BE2C (cell line): ENCODE measurements around the gene USP37.

Experiments used
- DNase-seq: peaks from one replicate; pipeline ENCODE4 v3.0.0-alpha.2; 2020
- H3K27me3 ChIP-seq: fragments of 250-450 bp; sonication (Bioruptor Pico); 2 replicates; pipeline ENCODE4 v1.5.1; 2020; ENCODE audit warnings: mild to moderate bottlenecking
- H3K36me3 ChIP-seq: fragments of 250-450 bp; sonication (Bioruptor Pico); 2 replicates; pipeline ENCODE4 v1.5.1; 2020; ENCODE audit warnings: mild to moderate bottlenecking
- H3K4me1 ChIP-seq: fragments of 250-450 bp; sonication (Bioruptor Pico); 2 replicates; pipeline ENCODE4 v1.5.1; 2020
- H3K4me3 ChIP-seq: 2 replicates; pipeline ENCODE4 v1.5.1; 2011; ENCODE audit warnings: low read depth, low read length
- H3K9me3 ChIP-seq: fragments of 250-450 bp; sonication (Bioruptor Pico); 2 replicates; pipeline ENCODE4 v1.5.1; 2020
- TF ChIP-seq, protein P1 (sequence below): IDR thresholded peaks from 2 replicates; pipeline ENCODE4 v1.5.1; 2012; ENCODE audit warnings: mild to moderate bottlenecking, low read depth, low read length

Gene USP37

DNA sequence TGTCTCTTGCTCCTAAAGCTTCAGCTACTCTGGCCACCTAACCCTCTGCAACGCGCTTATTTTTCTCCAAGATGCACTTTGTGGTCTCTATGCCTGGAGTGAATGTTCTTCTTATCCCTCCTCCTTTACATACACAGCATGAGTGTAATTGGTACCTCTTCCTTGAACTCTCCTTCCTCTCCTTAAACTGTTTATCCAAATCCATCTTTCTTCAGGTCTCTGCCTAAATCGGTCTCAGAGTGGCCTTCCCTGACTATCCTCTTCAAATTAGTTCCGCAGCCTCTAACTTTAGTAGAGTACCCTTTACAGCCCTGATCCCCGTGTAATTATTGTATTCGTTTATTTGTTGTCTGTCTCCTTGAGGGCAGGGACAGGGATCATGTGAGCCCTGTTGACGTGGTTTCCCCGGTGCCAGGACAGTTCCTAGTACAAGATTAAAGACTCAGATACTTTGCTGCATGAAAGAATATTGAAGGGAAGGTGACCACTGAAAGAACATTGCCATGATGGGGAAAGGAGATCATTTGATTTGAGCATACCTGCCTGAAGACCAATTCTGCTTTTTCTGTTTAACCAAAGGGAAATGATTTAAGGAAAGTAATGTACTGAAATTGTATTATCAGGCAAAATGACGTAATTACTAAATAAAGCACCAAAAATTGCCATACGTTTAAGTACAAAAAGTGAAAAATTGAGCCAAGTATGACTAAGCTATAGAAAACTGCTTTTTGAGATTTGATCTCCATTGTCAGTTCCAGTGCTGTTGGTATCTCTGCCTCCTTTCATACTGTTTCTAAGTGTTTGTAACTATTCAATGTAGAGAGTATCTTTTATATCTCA lies 1.7 kb upstream of the USP37 start:
- Histone ChIP-seq H3K9me3 (no peaks in the 10 kb centered on the region), H3K4me1 (no peaks in the 10 kb centered on the region; the same call in none of the 2 replicates), H3K27me3 (no peaks in the 10 kb centered on the region), H3K4me3 (peak overlapping the region; percentile 82), H3K36me3 (peaks cover 22% of the 10 kb centered on the region)
- DNase-seq = peak; percentile 20
- TF ChIP-seq, protein P1, sequence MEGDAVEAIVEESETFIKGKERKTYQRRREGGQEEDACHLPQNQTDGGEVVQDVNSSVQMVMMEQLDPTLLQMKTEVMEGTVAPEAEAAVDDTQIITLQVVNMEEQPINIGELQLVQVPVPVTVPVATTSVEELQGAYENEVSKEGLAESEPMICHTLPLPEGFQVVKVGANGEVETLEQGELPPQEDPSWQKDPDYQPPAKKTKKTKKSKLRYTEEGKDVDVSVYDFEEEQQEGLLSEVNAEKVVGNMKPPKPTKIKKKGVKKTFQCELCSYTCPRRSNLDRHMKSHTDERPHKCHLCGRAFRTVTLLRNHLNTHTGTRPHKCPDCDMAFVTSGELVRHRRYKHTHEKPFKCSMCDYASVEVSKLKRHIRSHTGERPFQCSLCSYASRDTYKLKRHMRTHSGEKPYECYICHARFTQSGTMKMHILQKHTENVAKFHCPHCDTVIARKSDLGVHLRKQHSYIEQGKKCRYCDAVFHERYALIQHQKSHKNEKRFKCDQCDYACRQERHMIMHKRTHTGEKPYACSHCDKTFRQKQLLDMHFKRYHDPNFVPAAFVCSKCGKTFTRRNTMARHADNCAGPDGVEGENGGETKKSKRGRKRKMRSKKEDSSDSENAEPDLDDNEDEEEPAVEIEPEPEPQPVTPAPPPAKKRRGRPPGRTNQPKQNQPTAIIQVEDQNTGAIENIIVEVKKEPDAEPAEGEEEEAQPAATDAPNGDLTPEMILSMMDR = no peak

DNA sequence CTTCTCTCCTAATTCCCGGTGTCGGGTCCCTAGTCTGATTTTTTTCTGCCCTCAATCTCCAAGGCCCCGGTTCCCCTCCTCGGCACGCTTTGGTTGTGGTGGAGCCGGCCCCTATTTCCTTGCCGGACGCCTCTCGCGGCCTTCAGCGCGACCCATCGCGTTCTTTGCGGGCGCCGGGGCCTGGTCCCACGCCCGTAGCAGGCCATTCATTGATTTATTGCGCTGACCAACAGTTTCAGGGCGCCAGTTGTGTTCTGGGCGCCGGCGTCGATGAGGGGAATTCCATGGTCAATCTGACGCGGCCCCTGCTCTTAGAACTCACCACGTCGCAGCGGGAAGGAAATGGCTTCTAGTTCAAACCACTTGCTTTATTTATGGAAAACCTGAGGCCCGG lies 884 bp upstream of the USP37 start:
- Histone ChIP-seq H3K9me3 (no peaks in the 10 kb centered on the region), H3K36me3 (peaks cover 16% of the 10 kb centered on the region), H3K4me3 (peak overlapping the region; percentile 82), H3K4me1 (no peaks in the 10 kb centered on the region; the same call in none of the 2 replicates), H3K27me3 (no peaks in the 10 kb centered on the region)
- TF ChIP-seq, protein P1 = no peak
- DNase-seq = peak; percentile 50

DNA sequence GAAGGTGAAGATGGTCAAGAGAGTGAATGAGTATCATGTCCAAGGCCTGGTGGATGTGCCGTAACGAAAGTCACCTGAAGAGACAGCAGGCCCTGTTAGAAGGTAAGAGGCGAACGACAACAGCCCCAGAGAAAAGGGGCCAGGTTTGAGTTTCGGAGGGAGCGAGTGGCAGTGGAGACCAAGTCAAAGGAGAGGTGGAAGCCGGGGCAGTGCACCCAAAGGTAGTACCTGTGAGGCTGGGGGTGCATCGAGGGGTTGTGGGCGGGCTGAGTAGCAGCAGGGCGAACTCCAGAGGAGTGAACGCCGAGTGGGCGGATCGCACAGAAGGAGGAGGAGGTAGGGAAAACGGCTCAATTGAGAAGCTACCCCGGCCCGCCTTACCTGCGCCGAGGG lies 358 bp downstream of the USP37 start:
- H3K27me3 ChIP-seq = no peaks in the 10 kb centered on the region
- H3K9me3 ChIP-seq = no peaks in the 10 kb centered on the region
- H3K4me1 ChIP-seq = no peaks in the 10 kb centered on the region; the same call in none of the 2 replicates
- H3K36me3 ChIP-seq = peaks cover 6% of the 10 kb centered on the region
- no peak for DNase-seq
- H3K4me3 ChIP-seq = peak overlapping the region; percentile 82
- TF ChIP-seq, protein P1 = no peak

DNA sequence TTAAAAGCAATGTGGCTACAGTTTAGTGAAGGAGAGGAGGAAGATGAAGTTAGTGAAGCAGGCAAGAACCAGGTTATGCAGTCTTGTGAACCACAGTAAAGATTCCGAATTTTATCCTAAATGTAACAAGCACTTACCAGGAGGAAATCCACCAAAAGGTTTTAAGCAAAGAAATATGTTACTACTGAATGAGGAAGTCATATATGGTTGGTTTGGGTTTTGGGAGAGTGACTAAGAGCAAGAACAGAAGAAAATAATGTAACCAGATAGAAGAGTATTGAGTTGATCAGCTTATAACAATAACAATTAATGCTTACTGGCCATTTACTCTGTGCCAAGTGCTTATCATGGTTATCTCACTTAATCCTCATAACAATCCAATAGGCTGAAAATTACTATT lies 1.9 kb downstream of the USP37 start:
- TF ChIP-seq, protein P1 = no peak
- DNase-seq = no peak
- no peak overlapping the region for H3K4me3 ChIP-seq
- H3K36me3 ChIP-seq = peaks cover 3% of the 10 kb centered on the region
- no peaks in the 10 kb centered on the region for H3K9me3 ChIP-seq
- H3K27me3 ChIP-seq = no peaks in the 10 kb centered on the region
- no peaks in the 10 kb centered on the region; the same call in none of the 2 replicates for H3K4me1 ChIP-seq

DNA sequence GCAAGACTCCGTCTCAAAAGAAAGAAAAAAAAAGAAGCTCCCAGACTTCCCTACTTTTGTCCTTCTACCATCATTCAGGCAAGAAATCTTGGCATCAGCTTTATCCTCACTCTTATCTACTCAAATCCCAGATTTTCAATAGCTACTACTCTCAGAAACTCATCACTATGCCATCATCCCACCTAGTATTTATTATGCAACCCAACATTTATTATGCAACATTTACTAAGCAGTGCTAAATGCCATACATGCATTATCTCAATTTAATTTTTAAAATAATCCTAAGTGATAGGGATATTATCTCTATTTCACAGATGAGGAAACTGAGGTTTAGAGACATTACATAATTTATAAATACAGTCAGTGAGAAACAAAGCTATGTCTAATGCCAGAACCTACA lies 4.1 kb downstream of the USP37 start:
- H3K9me3 ChIP-seq = no peaks in the 10 kb centered on the region
- peaks cover 13% of the 10 kb centered on the region for H3K36me3 ChIP-seq
- H3K27me3 ChIP-seq = no peaks in the 10 kb centered on the region
- H3K4me3 ChIP-seq = no peak overlapping the region
- no peaks in the 10 kb centered on the region; the same call in 1 of the 2 replicates for H3K4me1 ChIP-seq
- DNase-seq = no peak
- TF ChIP-seq, protein P1 = no peak

DNA sequence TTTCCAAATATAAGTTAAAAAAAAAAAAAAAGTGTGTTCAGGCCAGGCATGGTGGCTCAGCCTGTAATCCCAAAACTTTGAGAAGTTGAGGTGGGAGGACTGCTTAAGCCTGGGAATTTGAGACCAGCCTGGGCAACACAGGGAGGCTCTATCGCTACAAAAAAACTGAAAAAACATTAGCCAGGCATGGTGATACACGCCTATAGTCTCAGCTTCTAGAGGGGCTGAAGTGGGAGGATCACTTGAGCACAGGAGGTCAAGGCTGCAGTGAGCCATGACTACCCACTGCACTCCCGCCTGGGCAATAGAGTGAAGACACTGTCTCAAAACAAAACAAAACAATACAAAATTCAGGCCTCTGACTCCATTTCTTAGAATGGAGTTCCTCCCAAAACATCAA lies 9.2 kb downstream of the USP37 start:
- H3K4me1 ChIP-seq = no peaks in the 10 kb centered on the region
- H3K9me3 ChIP-seq = no peaks in the 10 kb centered on the region
- TF ChIP-seq, protein P1 = no peak
- no peaks in the 10 kb centered on the region for H3K27me3 ChIP-seq
- no peak for DNase-seq
- peaks cover 35% of the 10 kb centered on the region for H3K36me3 ChIP-seq
- no peak overlapping the region for H3K4me3 ChIP-seq
